Measurements from ENCODE around the gene ITFG1. TPM values are rescaled to one million over a fixed set of nuclear protein-coding genes. Genes with fewer than 3 reads are reported as not detected.
"Not testable (repeated sequence)": the region's sequence is repeated elsewhere in the genome, so short reads cannot be mapped to it uniquely, and the experiment has no call there.

ITFG1 gene
- total RNA-seq, 1 donor from 2014 or later: 41.3 TPM

DNA sequence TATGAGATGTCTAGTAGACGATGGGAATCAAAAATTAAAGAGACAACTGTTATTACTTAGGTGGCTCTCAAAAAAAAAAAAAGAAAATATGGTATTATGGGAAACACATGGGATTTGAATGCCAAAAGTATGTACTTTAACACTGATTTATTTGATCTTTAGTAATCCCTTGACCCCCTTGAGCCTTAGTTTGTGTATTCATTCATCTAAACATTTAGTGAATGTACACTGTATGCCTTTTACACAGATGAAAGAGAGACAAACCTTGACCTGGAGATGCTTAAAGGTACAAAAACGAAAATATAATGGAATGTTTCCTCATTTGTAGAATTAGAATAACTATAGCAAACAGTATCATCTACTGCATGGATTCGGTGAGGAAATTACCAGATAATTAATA lies 278.5 kb downstream of the ITFG1 start:
- no peak overlapping the region for H3K27ac Mint-ChIP-seq
- TF ChIP-seq CTCF (IDR thresholded peaks at IDR 0.05; ENCODE audit: unreplicated experiment): no peak
- peaks cover 24% of the 10 kb centered on the region for H3K9me3 Mint-ChIP-seq (ENCODE audit: low read depth)
- no peaks in the 10 kb centered on the region for H3K4me1 Mint-ChIP-seq (ENCODE audit: low read depth)
- no peak overlapping the region for H3K4me3 Mint-ChIP-seq (ENCODE audit: low read depth)
- H3K36me3 Mint-ChIP-seq (ENCODE audit: insufficient read depth): peaks cover 26% of the 10 kb centered on the region
- no peak for DNase-seq (ENCODE audit: low spot score, unreplicated experiment)
- no peaks in the 10 kb centered on the region for H3K27me3 Mint-ChIP-seq

DNA sequence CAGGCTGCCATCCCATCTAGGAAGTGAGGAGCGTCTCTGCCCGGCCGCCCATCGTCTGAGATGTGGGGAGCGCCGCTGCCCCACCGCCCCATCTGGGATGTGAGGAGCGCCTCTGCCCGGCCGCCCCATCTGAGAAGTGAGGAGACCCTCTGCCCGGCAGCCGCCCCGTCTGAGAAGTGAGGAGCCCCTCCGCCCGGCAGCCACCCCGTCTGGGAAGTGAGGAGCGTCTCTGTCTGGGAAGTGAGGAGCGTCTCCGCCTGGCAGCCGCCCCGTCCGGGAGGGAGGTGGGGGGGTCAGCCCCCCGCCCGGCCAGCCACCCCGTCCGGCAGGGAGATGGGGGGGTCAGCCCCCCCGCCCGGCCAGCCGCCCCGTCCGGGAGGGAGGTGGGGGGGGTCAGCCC lies 279.8 kb downstream of the ITFG1 start:
- H3K9me3 Mint-ChIP-seq (ENCODE audit: low read depth): peaks cover 24% of the 10 kb centered on the region
- not testable (repeated sequence) for DNase-seq (ENCODE audit: low spot score, unreplicated experiment); H3K27me3 Mint-ChIP-seq; H3K4me1 Mint-ChIP-seq (ENCODE audit: low read depth); H3K27ac Mint-ChIP-seq; H3K4me3 Mint-ChIP-seq (ENCODE audit: low read depth)
- peaks cover 26% of the 10 kb centered on the region for H3K36me3 Mint-ChIP-seq (ENCODE audit: insufficient read depth)

- no peak overlapping the region for H3K27ac Mint-ChIP-seq
- no peak overlapping the region for H3K4me3 Mint-ChIP-seq (ENCODE audit: low read depth)
- peaks cover 25% of the 10 kb centered on the region for H3K36me3 Mint-ChIP-seq (ENCODE audit: insufficient read depth)
- no peaks in the 10 kb centered on the region for H3K27me3 Mint-ChIP-seq
- peaks cover 22% of the 10 kb centered on the region for H3K9me3 Mint-ChIP-seq (ENCODE audit: low read depth)
- TF ChIP-seq CTCF (IDR thresholded peaks at IDR 0.05; ENCODE audit: unreplicated experiment): no peak
- no peak for DNase-seq (ENCODE audit: low spot score, unreplicated experiment)
- peaks cover 2% of the 10 kb centered on the region for H3K4me1 Mint-ChIP-seq (ENCODE audit: low read depth)
Measured at GRCh38 chr16:47180073-47180472, 280.8 kb downstream of the ITFG1 start.

- peaks cover 5% of the 10 kb centered on the region for H3K9me3 Mint-ChIP-seq (ENCODE audit: low read depth)
- H3K27ac Mint-ChIP-seq: no peak overlapping the region
- no peak for TF ChIP-seq CTCF (IDR thresholded peaks at IDR 0.05; ENCODE audit: unreplicated experiment)
- H3K4me1 Mint-ChIP-seq (ENCODE audit: low read depth): peaks cover 2% of the 10 kb centered on the region
- no peaks in the 10 kb centered on the region for H3K27me3 Mint-ChIP-seq
- DNase-seq (ENCODE audit: low spot score, unreplicated experiment): no peak
- H3K36me3 Mint-ChIP-seq (ENCODE audit: insufficient read depth): peaks cover 9% of the 10 kb centered on the region
- H3K4me3 Mint-ChIP-seq (ENCODE audit: low read depth): no peak overlapping the region
Measured at GRCh38 chr16:47175152-47175551, 285.7 kb downstream of the ITFG1 start.

DNA sequence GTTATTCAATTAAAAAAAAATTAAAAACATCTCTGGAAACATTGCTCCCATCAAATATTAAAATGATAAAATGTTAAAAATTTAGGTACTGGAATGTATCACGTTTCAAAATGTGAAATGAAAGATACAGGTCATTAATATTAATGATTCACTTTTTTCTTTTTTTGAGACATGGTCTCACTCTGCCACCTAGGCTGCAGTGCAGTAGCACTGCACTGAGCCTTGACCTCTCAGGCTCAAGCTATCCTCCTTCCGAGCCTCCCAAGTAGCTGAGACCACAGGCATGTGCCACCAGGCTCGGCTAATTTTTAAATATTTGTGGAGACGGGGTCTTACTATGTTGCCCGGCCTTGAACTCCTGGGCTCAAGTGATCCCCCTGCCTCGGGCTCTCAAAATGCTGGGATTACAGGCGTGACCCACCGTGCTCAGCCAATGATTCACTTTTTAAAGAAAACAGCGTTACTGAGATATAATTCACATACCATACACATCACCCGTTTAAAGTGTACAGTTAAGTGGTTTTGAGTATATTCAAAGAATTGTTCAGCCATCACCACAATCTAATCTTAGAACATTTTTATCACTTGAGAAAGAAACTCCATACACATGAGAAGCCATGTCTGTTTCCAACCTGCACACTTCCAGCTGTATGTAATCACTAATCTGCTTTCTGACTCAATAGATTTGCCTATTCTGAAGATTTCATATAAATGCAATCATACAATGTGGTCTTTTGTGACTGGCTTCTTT lies 298.0 kb downstream of the ITFG1 start:
- Mint-ChIP-seq H3K27me3 (no peaks in the 10 kb centered on the region), H3K9me3 (ENCODE audit: low read depth) (no peaks in the 10 kb centered on the region), H3K4me1 (ENCODE audit: low read depth) (no peaks in the 10 kb centered on the region), H3K4me3 (ENCODE audit: low read depth) (no peak overlapping the region), H3K27ac (no peak overlapping the region), H3K36me3 (ENCODE audit: insufficient read depth) (no peaks in the 10 kb centered on the region)
- TF ChIP-seq CTCF (IDR thresholded peaks at IDR 0.05; ENCODE audit: unreplicated experiment): no peak
- no peak for DNase-seq (ENCODE audit: low spot score, unreplicated experiment)

GRCh38 chr16:47161464-47161863 lies 299.4 kb downstream of the ITFG1 start:
- TF ChIP-seq CTCF (IDR thresholded peaks at IDR 0.05; ENCODE audit: unreplicated experiment): no peak
- Mint-ChIP-seq H3K27ac (no peak overlapping the region), H3K4me3 (ENCODE audit: low read depth) (no peak overlapping the region), H3K9me3 (ENCODE audit: low read depth) (no peaks in the 10 kb centered on the region), H3K27me3 (no peaks in the 10 kb centered on the region), H3K36me3 (ENCODE audit: insufficient read depth) (peaks cover 5% of the 10 kb centered on the region), H3K4me1 (ENCODE audit: low read depth) (no peaks in the 10 kb centered on the region)
- DNase-seq (ENCODE audit: low spot score, unreplicated experiment): no peak
